Lung (tissue), 12 donors: Measurements from ENCODE around the gene SEC14L1. TPM values are rescaled to one million over a fixed set of nuclear protein-coding genes. Genes with fewer than 3 reads are reported as not detected.

Experiments used
- ATAC-seq: fragments of 200-7000 bp; cut with Tn5 transposase; one replicate; pipeline ENCODE4 v1.9.1; 2020; ENCODE audit warnings: moderate number of reproducible peaks; ENCODE audit not compliant: insufficient read depth, low FRiP score
- DNase-seq, 3 donors: peaks; one replicate each; pipeline ENCODE4 v3.0.0-alpha.2; 2013 to 2017
- H3K27ac ChIP-seq, 2 donors: one replicate each; pipeline ENCODE4 v1.5.1; 2013; ENCODE audit warnings: mild to moderate bottlenecking in 2 of 2, moderate library complexity in 2 of 2, control low read depth in 1 of 2, inconsistent platforms in 1 of 2, low read depth in 1 of 2, low read length in 1 of 2
- H3K27me3 ChIP-seq, 3 donors: one replicate each; pipeline ENCODE4 v1.5.1; 2013; ENCODE audit warnings: low read length in 2 of 3; ENCODE audit not compliant: control insufficient read depth in 3 of 3, insufficient read depth in 3 of 3
- H3K36me3 ChIP-seq, 4 donors: one replicate each; pipeline ENCODE4 v1.5.1; 2013; ENCODE audit warnings: low read length in 4 of 4, mild to moderate bottlenecking in 1 of 4, moderate library complexity in 1 of 4; ENCODE audit not compliant: control insufficient read depth in 4 of 4, insufficient read depth in 4 of 4
- H3K4me1 ChIP-seq, 5 donors: one replicate each; pipeline ENCODE4 v1.5.1; 2013; ENCODE audit warnings: low read length in 5 of 5, mild to moderate bottlenecking in 2 of 5, moderate library complexity in 1 of 5; ENCODE audit not compliant: control insufficient read depth in 5 of 5, insufficient read depth in 5 of 5
- H3K4me3 ChIP-seq: one replicate; pipeline ENCODE4 v1.5.1; 2013; ENCODE audit warnings: mild to moderate bottlenecking, control low read depth, moderate library complexity
- H3K9ac ChIP-seq, 2 donors: one replicate each; pipeline ENCODE4 v1.5.1; 2013; ENCODE audit warnings: low read length in 2 of 2, control low read depth in 1 of 2; ENCODE audit not compliant: insufficient read depth in 1 of 2
- H3K9me3 ChIP-seq, 4 donors: one replicate each; pipeline ENCODE4 v1.5.1; 2013; ENCODE audit warnings: low read length in 3 of 4, mild to moderate bottlenecking in 1 of 4, moderate library complexity in 1 of 4; ENCODE audit not compliant: control insufficient read depth in 4 of 4, insufficient read depth in 3 of 4
- CTCF ChIP-seq: IDR thresholded peaks from 2 replicates; pipeline ENCODE4 v1.5.1; 2012; ENCODE audit warnings: mild to moderate bottlenecking; ENCODE audit errors: control extremely low read depth, extremely low read depth
- WGBS, 2 donors: extraction: QIAGEN DNeasy Blood & Tissue Kit; methylation state at CpG; one replicate each; pipeline ENCODE4 v1.1.7; 2013; 5-methylcytosine and 5-hydroxymethylcytosine counted together
- polyA plus RNA-seq, 2 donors: library from polyadenylated mRNA; stranded (reverse); fragments of 200-250 nt; gene quantifications; one replicate each; pipeline ENCODE4 v1.2.1, GENCODE V29; 2013
- total RNA-seq, 2 donors: library from RNA; depleted of rRNA in 1 of 2; stranded (reverse); fragments of >200 nt in 1 of 2; gene quantifications; one replicate each; pipeline ENCODE4 v1.2.1, GENCODE V29; 2014 to 2021
- donor health status: control.
- donor health status: control.
- donor health status: Bipolar disorder and iron deficiency.
- donor health status: healthy.
- donor health status: DM: yes; HTN: yes; CAD: no.

The SEC14L1 gene
- total and polyA plus RNA-seq, 4 donors = 41.6 to 171 (median 135) TPM

GRCh38 chr17:77256710-77257109 is 115.9 kb downstream of the SEC14L1 start:
- Histone ChIP-seq H3K4me3 (no peak overlapping the region), H3K9ac (no peak overlapping the region), H3K9me3 (no peaks in the 10 kb centered on the region), H3K27me3 (no peaks in the 10 kb centered on the region), H3K4me1 (peaks cover 0 to 39% (median 14%) of the 10 kb centered on the region in 5 donors), H3K27ac (no peak overlapping the region), H3K36me3 (no peaks in the 10 kb centered on the region)
- no peak for ATAC-seq
- 85 to 94% methylated on average over 2 of the region's 2 CpGs for WGBS, 2 donors
- no peak for DNase-seq
- TF ChIP-seq CTCF = no peak

- no peak for TF ChIP-seq CTCF
- Histone ChIP-seq H3K27ac (no peak overlapping the region), H3K36me3 (no peaks in the 10 kb centered on the region), H3K4me3 (no peak overlapping the region), H3K9ac (no peak overlapping the region), H3K9me3 (no peaks in the 10 kb centered on the region), H3K4me1 (peaks cover 0 to 37% (median 14%) of the 10 kb centered on the region in 5 donors), H3K27me3 (no peaks in the 10 kb centered on the region)
- DNase-seq = no peak
- WGBS, 2 donors = 97 to 98% methylated on average over 1 of the region's 1 CpG
- ATAC-seq = no peak
These were observed 116.4 kb downstream of the SEC14L1 start for GRCh38 chr17:77257169-77257568.

- Histone ChIP-seq H3K9ac (no peak overlapping the region), H3K9me3 (no peaks in the 10 kb centered on the region), H3K36me3 (no peaks in the 10 kb centered on the region), H3K27ac (no peak overlapping the region), H3K4me3 (no peak overlapping the region), H3K27me3 (no peaks in the 10 kb centered on the region), H3K4me1 (peaks cover 0 to 33% (median 12%) of the 10 kb centered on the region in 5 donors)
- TF ChIP-seq CTCF = no peak
- DNase-seq (no peak), ATAC-seq (no peak)
- 89 to 90% methylated on average over 27 of the region's 27 CpGs for WGBS, 2 donors
These were observed 117.1 kb downstream of the SEC14L1 start for GRCh38 chr17:77257596-77258458.
